ENCODE results near the gene MTUS2. TPM values are rescaled to one million over a fixed set of nuclear protein-coding genes. Genes with fewer than 3 reads are reported as not detected.

Gene MTUS2
- total RNA-seq, 1 donor from 2014 or later = 0.41 TPM

- Histone ChIP-seq H3K4me3 (no peak overlapping the region), H3K36me3 (no peaks in the 10 kb centered on the region), H3K27ac (no peak overlapping the region), H3K27me3 (no peaks in the 10 kb centered on the region), H3K4me1 (no peaks in the 10 kb centered on the region), H3K9me3 (no peaks in the 10 kb centered on the region)
- TF ChIP-seq CTCF (IDR thresholded peaks at IDR 0.05) = no peak
- DNase-seq (no peak), ATAC-seq (no peak)
- intact Hi-C loops (cut with DNase I) = no loop called here
Measured at GRCh38 chr13:29131881-29132668, 311.9 kb downstream of the MTUS2 start.

- H3K4me3 ChIP-seq = no peak overlapping the region
- no peaks in the 10 kb centered on the region for H3K27me3 ChIP-seq
- H3K4me1 ChIP-seq = no peaks in the 10 kb centered on the region
- ATAC-seq = no peak
- H3K27ac ChIP-seq = no peak overlapping the region
- H3K36me3 ChIP-seq = no peaks in the 10 kb centered on the region
- no peak for DNase-seq
- intact Hi-C loops (cut with DNase I) = no loop called here
- H3K9me3 ChIP-seq = no peaks in the 10 kb centered on the region
- no peak for TF ChIP-seq CTCF (IDR thresholded peaks at IDR 0.05)
Measured at GRCh38 chr13:29136341-29136740, 316.2 kb downstream of the MTUS2 start.

GRCh38 chr13:29137016-29137415, 316.9 kb downstream of the MTUS2 start:
- Histone ChIP-seq H3K9me3 (no peaks in the 10 kb centered on the region), H3K27ac (no peak overlapping the region), H3K4me1 (no peaks in the 10 kb centered on the region), H3K4me3 (no peak overlapping the region), H3K36me3 (no peaks in the 10 kb centered on the region), H3K27me3 (no peaks in the 10 kb centered on the region)
- TF ChIP-seq CTCF (IDR thresholded peaks at IDR 0.05) = no peak
- ATAC-seq (no peak), DNase-seq (no peak)
- intact Hi-C loops (cut with DNase I) = no loop called here

- intact Hi-C loops (cut with DNase I) = no loop called here
- DNase-seq (no peak), ATAC-seq (no peak)
- H3K4me3 ChIP-seq = no peak overlapping the region
- TF ChIP-seq CTCF (IDR thresholded peaks at IDR 0.05) = no peak
- H3K27me3 ChIP-seq = no peaks in the 10 kb centered on the region
- H3K4me1 ChIP-seq = no peaks in the 10 kb centered on the region
- H3K9me3 ChIP-seq = no peaks in the 10 kb centered on the region
- no peak overlapping the region for H3K27ac ChIP-seq
- H3K36me3 ChIP-seq = no peaks in the 10 kb centered on the region
Measured at GRCh38 chr13:29137995-29138394, 317.9 kb downstream of the MTUS2 start.

GRCh38 chr13:29140277-29140676, 320.1 kb downstream of the MTUS2 start:
- intact Hi-C loops (cut with DNase I) = no loop called here
- peak overlapping the region; percentile 11 for H3K27ac ChIP-seq

More at GRCh38 chr13:29140277-29140676, 320.1 kb downstream of the MTUS2 start:
- ATAC-seq (peak; percentile 93), DNase-seq (no peak)
- Histone ChIP-seq H3K4me1 (no peaks in the 10 kb centered on the region), H3K4me3 (no peak overlapping the region), H3K36me3 (no peaks in the 10 kb centered on the region), H3K27me3 (no peaks in the 10 kb centered on the region), H3K9me3 (no peaks in the 10 kb centered on the region)
- TF ChIP-seq CTCF (IDR thresholded peaks at IDR 0.05) = no peak
